ENCODE measurements around the gene PNPLA6. TPM values are rescaled to one million over a fixed set of nuclear protein-coding genes. Genes with fewer than 3 reads are reported as not detected.
A peak's percentile ranks its signal among the peaks of the same experiment; 100 is the strongest.

Gene PNPLA6
- total and polyA plus RNA-seq, 2 of the 13 experiments (the other 11 are each of a cell fraction or from before 2014, with no cell fraction given) = 24.9 to 28.2 TPM

DNA sequence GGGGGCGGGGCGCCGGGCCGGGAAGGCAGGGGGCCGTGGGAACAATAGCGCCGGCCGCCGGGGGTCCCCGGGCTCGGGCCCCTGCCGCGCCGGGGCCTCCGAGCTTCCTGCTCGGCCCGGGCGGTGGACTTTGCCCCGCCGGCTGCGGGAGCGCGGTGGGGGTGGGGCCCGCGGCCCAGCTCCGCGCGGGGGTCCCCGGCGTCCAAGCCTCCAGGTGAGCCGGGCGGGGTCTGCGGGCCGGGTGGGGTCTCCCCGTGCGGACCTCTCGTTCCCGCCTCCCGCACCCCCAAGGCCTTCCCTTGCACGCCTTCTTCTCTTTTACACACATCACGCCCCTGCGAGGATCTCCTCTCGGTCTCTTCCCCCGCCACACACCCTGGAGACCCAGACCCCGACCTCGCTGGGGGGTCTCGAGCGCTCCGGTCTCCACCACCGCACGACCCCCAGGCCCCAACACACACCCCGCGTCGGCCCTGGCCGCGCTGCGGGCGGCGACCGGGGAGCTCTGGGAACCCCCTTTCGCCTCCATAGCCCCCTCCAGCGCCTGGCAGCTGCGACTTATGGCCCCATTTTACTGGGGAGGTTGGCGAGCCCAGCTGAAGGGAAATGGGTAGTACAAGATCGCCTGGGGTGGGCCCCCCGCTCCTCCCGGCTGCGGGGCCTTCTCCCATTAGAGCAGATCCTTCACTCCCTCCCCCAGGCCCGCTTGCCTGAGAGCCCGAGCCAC, 60.9 kb downstream of the PNPLA6 start (continued):
- TF ChIP-seq ZNF549 (CRISPR knock-in tag; IDR thresholded peaks at IDR 0.05) = no peak
- TF ChIP-seq HNF4G (IDR thresholded peaks at IDR 0.05; ENCODE audit: borderline replicate concordance, low read depth, low read length) = peak; percentile 82
- TF ChIP-seq HNF4G (CRISPR knock-in tag; IDR thresholded peaks at IDR 0.05; ENCODE audit: borderline replicate concordance, low read depth) = peak; percentile 39; the same call in 1 of the 2 replicates
- TF ChIP-seq GATA4 (IDR thresholded peaks at IDR 0.05; ENCODE audit: borderline replicate concordance, low read depth) = no peak
- TF ChIP-seq ZNF326 (CRISPR knock-in tag; IDR thresholded peaks at IDR 0.05; ENCODE audit: borderline replicate concordance) = no peak
- TF ChIP-seq ZNF317 (CRISPR knock-in tag; IDR thresholded peaks at IDR 0.05) = peak; percentile 52; the same call in 1 of the 2 replicates
- no peak for TF ChIP-seq KDM4B (CRISPR knock-in tag; IDR thresholded peaks at IDR 0.05)
- peak; percentile 42; the same call in 1 of the 2 replicates for TF ChIP-seq ZNF605 (CRISPR knock-in tag; IDR thresholded peaks at IDR 0.05)
- TF ChIP-seq MAZ (IDR thresholded peaks at IDR 0.05; ENCODE audit: borderline replicate concordance, low read depth, low read length) = no peak
- peak; percentile 2; the same call in 1 of the 2 replicates for TF ChIP-seq MAZ (CRISPR knock-in tag; IDR thresholded peaks at IDR 0.05; ENCODE audit: low read depth)
- no peak for TF ChIP-seq ZNF891 (CRISPR knock-in tag; IDR thresholded peaks at IDR 0.05)
- peak; percentile 34; the same call in 1 of the 2 replicates for TF ChIP-seq ZFP91 (CRISPR knock-in tag; IDR thresholded peaks at IDR 0.05; ENCODE audit: borderline replicate concordance)
- TF ChIP-seq, protein P1, sequence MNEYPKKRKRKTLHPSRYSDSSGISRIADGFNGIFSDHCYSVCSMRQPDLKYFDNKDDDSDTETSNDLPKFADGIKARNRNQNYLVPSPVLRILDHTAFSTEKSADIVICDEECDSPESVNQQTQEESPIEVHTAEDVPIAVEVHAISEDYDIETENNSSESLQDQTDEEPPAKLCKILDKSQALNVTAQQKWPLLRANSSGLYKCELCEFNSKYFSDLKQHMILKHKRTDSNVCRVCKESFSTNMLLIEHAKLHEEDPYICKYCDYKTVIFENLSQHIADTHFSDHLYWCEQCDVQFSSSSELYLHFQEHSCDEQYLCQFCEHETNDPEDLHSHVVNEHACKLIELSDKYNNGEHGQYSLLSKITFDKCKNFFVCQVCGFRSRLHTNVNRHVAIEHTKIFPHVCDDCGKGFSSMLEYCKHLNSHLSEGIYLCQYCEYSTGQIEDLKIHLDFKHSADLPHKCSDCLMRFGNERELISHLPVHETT (CRISPR knock-in tag; conservative IDR thresholded peaks at IDR 0.05) = no peak
- no peak for TF ChIP-seq ZNF597 (CRISPR knock-in tag; IDR thresholded peaks at IDR 0.05)
- TF ChIP-seq, protein P2, sequence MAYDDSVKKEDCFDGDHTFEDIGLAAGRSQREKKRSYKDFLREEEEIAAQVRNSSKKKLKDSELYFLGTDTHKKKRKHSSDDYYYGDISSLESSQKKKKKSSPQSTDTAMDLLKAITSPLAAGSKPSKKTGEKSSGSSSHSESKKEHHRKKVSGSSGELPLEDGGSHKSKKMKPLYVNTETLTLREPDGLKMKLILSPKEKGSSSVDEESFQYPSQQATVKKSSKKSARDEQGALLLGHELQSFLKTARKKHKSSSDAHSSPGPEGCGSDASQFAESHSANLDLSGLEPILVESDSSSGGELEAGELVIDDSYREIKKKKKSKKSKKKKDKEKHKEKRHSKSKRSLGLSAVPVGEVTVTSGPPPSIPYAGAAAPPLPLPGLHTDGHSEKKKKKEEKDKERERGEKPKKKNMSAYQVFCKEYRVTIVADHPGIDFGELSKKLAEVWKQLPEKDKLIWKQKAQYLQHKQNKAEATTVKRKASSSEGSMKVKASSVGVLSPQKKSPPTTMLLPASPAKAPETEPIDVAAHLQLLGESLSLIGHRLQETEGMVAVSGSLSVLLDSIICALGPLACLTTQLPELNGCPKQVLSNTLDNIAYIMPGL (CRISPR knock-in tag; IDR thresholded peaks at IDR 0.05; ENCODE audit: borderline replicate concordance in 1 of 2, low read depth in 1 of 2) = peak in 1 of 2 experiments; percentile 38; a peak in 2 of 4 replicates
- TF ChIP-seq ZNF781 (CRISPR knock-in tag; IDR thresholded peaks at IDR 0.05; ENCODE audit: borderline replicate concordance, not compliant biosample characterization) = no peak
- no peak for TF ChIP-seq NFAT5 (CRISPR knock-in tag; IDR thresholded peaks at IDR 0.05)

Measured in HepG2 (cell line).